G401 (cell line): ENCODE results near the gene METTL26. TPM values are rescaled to one million over a fixed set of nuclear protein-coding genes. Genes with fewer than 3 reads are reported as not detected.
"Not testable (repeated sequence)": the region's sequence is repeated elsewhere in the genome, so short reads cannot be mapped to it uniquely, and the experiment has no call there.

Experiments
- DNase-seq: peaks from one replicate; pipeline ENCODE4 v3.0.0-alpha.2; 2015; ENCODE audit warnings: low spot score
- in situ Hi-C: cut with HindIII; loops from 2 replicates; pipeline ENCODE4 v1.10.0; 2016; ENCODE audit warnings: low sequenced_read_pairs, mixed read lengths
- total RNA-seq: library from RNA; depleted of rRNA; stranded (reverse); fragments of >200 nt; shearing (Covaris generic); gene quantifications from 2 replicates; pipeline ENCODE4 v1.2.3, GENCODE V29; 2014

The METTL26 gene
- total RNA-seq, 1 experiment from 2014 or later = 119 TPM

DNA sequence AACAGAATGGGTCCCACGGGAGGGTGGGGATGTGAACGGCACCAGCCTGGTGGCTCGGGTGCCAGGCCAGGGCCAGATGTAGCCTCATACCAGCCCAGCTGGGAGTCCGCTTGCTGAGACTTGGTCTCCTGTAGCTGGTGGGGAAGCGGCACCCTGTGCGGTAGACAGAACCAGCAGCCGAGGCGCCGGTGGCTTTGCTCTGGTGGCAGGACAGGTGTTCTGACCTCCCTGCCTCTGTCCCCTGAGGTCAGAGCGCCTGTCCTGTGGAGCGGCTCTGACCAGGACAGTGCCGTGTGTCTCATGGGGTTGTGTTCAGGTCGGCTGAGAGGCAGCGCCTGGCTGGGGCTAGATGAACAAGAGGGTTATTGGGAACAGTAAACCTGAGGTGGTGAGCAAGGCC is 26.1 kb downstream of the METTL26 start:
- in situ Hi-C loops = no loop called here
- DNase-seq = no peak

GRCh38 chr16:609316-609715 is 26.8 kb downstream of the METTL26 start:
- in situ Hi-C loops = no loop called here
- no peak for DNase-seq

- in situ Hi-C loops = no loop called here
- no peak for DNase-seq
These were observed 28.1 kb downstream of the METTL26 start for GRCh38 chr16:608019-608418.

- peak; percentile 60 for DNase-seq
- in situ Hi-C loops = no loop called here
These were observed 29.3 kb downstream of the METTL26 start for GRCh38 chr16:606656-607307.

DNA sequence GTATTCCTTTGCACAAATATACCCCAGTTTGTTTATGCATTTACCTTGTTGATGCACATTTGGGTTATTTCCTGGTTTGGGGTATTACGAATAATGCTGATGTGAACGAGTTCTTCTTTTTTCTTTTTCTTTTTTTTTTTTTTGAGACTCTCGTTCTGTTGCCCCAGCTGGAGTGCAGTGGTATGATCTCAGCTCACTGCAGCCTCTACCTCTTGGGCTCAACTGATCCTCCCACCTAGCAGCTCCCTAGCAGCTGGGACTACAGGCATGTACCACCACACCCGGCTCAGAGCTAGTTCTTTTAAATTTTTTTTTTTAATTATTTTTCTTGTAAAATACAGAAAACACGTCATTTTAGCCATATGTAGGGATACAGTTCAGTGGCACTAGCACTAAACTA is 32.2 kb downstream of the METTL26 start:
- in situ Hi-C loops = no loop called here
- no peak for DNase-seq

- in situ Hi-C loops = no loop called here
- peak; percentile 69 for DNase-seq
These were observed 35.3 kb downstream of the METTL26 start for GRCh38 chr16:600781-601180.

DNA sequence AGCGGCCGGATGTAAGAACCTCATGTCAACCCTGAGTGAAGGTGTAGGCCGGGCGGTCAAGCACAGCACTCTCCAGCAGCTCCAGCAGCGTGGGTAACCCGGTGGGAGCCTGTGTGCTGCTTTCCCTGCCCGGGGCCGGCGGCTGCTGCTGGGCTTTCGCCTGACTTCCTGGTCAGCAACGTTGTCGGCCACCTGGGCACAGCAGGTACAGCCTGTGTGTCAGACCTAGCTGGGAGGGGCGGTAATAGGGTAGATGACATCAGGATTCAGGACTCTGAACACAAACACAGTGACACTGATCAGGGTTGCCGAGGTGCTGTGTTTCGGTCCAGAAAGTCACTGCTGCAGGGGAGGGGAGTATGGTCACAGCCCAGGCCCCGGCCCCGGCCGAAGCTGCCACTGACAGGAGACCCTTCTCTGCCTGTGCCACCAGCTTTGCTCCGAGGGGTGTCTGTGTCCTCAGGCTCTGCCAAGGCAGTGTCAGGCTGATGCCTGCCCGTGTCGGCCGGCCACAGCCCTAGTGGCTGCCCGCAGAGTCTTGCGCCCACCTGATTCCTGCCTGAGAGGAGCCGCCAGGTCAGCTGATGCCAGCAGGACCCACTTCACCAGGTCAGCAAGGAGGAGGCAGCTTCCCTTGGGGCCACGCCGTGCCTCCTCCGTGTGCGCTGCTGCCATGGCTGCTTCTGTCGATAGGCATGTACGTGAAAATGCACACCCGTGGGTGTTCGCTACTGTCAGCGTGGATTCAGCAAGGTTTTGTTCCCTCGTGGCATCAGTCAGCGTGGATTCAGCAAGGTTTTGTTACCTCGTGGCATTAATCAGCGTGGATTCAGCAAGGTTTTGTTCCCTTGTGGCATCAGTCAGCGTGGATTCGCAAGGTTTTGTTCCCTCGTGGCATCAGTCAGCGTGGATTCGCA is 37.0 kb downstream of the METTL26 start:
- DNase-seq = peak; percentile 67
- in situ Hi-C loops = no loop called here

- DNase-seq, in situ Hi-C loops: not testable (repeated sequence)
These were observed 38.5 kb downstream of the METTL26 start for GRCh38 chr16:597655-598054.

GRCh38 chr16:596736-597060 is 39.4 kb downstream of the METTL26 start:
- DNase-seq = no peak

GRCh38 chr16:595942-596735 is 40.0 kb downstream of the METTL26 start:
- peak; percentile 88 for DNase-seq
- in situ Hi-C loops = no loop called here

More at GRCh38 chr16:596736-597060, 39.4 kb downstream of the METTL26 start:
- in situ Hi-C loops = no loop called here

GRCh38 chr16:595094-595528 is 41.0 kb downstream of the METTL26 start:
- no peak for DNase-seq
- in situ Hi-C loops = no loop called here

DNA sequence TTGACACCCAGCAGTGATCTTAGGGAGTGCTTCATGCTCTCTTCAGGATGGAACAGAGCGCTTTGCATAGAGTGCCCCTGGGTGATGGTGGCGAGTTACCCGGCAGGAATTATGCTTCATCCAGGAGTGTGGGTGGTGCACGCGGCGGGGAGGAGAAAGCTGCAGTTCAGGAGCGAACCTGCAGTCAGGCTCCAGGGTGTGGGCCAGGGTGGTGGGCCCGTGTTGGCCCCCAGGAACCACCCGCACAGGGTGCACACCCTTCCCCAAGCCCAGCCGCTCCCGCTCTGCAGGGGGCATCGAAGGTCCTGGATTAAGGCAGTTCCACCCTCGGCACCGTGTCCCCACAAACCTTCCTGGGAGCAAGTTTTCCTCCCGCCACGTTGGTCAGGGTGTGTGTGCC is 42.3 kb downstream of the METTL26 start:
- DNase-seq = no peak
- in situ Hi-C loops = no loop called here

DNA sequence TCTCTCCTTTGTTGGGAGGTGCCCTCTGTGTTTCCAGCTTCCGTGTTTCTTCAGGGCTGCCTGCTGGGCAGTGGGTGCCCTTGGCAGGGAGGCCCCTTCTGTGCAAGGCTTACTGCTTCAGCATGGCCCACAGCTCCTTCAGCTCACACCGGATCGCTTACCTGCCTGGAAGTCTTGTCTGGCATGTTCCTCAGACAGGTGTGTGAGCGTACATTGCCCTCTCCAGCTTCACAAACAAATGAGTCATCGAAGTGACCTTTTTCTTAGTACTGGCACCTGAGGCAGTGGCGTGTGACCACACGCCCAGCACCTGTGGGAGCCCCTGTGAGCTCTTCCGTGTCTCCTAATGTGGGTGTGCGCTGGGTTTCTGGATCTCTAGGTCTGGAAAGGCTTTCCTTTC is 42.7 kb downstream of the METTL26 start:
- in situ Hi-C loops = no loop called here

GRCh38 chr16:592518-593306 is 43.4 kb downstream of the METTL26 start:
- in situ Hi-C loops = no loop called here
- peak; percentile 67 for DNase-seq

More for the DNA sequence above, 42.7 kb downstream of the METTL26 start:
- DNase-seq = no peak

DNA sequence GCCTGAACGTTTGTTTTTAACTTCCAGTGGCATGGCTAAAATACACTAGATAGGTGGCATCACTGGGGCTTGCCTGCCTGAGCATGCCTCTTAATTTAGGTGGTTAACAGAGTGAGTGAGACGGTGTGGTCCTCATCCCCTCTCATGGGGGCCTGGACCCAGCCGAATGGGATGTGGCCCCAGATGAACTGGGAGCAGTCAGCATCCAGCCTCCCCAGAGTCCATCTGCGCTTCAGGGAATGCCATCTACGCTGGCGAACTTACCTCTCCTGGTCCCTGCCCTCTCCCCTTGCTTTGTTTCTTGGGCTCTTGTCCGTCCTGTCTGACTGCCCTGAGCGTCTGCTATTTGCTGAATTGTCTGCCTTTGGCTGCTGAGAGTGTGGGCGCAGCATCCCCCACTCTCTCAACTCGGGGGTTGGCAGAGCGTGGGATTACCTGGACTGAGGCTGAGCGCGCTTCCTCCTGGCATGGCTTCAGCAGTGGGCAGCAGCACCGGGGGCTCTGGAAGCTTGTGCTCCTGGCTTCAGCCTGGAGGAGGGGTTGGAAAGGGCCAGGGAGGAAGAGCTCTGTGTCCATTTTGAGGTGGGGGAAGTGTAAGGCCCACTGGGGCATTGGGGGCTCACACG is 44.1 kb downstream of the METTL26 start:
- in situ Hi-C loops = no loop called here
- DNase-seq = no peak

GRCh38 chr16:591231-591630 is 44.9 kb downstream of the METTL26 start:
- no peak for DNase-seq
- in situ Hi-C loops = no loop called here

DNA sequence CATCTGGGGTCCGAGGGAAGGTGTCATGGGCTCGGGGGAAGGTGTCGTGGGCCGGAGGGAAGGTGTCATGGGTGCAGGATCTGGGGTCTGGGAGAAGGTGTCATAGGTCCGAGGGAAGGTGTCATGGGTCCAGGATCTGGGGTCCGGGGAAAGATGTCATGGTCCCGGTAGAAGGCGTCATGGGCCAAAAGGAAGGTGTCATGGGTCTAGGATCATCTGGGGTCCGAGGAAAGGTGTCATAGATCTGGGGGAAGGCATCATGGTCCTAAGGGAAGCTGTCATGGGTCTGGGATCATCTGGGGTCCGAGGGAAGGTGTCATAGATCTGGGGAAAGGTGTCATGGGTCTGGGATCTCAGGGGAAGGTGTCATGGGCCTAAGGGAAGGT is 45.3 kb downstream of the METTL26 start:
- DNase-seq = no peak
- in situ Hi-C loops = no loop called here

DNA sequence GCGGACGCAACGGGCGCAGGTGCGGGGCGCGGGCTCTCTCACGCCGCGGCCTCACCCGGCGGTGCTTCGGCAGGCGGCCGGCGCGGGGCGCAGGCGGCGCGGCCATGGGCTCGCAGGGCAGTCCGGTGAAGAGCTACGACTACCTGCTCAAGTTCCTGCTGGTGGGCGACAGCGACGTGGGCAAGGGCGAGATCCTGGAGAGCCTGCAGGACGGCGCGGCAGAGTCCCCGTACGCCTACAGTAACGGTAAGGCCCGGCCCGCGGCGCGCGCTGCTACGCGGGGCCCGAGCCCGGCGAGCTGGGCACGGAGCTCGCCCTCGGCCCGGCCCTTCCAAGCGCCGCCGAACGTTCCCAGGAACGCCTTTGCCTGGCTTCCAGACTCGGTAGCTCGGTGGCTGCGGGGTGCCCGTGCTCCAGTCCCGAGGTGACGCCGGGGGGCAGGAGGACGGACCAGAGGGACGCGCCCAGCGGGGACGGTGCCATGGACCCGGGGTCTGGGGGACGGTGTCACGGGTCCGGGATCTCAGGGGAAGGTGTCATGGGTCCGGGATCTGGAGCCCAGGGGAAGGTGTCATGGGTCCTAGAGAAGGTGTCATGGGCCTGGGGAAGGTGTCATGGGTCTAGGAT is 45.8 kb downstream of the METTL26 start:
- DNase-seq = no peak
- in situ Hi-C loops = no loop called here
